GM19467 (cell line): ENCODE measurements around the gene ANTXR2.
"Not testable (repeated sequence)": the region's sequence is repeated elsewhere in the genome, so short reads cannot be mapped to it uniquely, and the experiment has no call there.

Source experiments
- ATAC-seq: cut with Tn5 transposase; IDR thresholded peaks from one replicate; pipeline ENCODE4 v1.9.1; 2021; ENCODE audit warnings: mild to moderate bottlenecking, moderate library complexity; ENCODE audit not compliant: unreplicated experiment

ANTXR2 gene

GRCh38 chr4:80026100-80026499 is 46.9 kb downstream of the ANTXR2 start:
- no peak for ATAC-seq

DNA sequence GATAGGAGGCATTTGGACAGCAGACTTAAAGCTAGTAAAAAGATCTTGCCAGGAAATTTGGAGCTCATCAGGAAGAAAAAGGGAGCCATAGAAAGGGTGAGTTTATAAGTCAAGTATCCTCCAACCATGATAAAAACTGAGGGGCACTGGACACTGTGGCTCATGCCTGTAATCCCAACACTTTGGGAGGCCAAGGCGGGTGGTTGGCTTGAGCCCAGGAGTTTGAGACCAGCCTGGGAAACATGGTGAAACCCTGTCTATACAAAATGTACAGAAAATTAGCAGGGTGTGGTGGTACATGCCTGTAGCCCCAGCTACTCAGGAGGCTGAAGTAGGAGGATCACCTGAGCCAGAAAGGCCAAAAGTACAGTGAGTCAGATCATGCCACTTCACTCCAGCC is 48.7 kb downstream of the ANTXR2 start:
- ATAC-seq, result no peak

- ATAC-seq, result no peak
Measured at GRCh38 chr4:80022282-80022681, 50.7 kb downstream of the ANTXR2 start.

DNA sequence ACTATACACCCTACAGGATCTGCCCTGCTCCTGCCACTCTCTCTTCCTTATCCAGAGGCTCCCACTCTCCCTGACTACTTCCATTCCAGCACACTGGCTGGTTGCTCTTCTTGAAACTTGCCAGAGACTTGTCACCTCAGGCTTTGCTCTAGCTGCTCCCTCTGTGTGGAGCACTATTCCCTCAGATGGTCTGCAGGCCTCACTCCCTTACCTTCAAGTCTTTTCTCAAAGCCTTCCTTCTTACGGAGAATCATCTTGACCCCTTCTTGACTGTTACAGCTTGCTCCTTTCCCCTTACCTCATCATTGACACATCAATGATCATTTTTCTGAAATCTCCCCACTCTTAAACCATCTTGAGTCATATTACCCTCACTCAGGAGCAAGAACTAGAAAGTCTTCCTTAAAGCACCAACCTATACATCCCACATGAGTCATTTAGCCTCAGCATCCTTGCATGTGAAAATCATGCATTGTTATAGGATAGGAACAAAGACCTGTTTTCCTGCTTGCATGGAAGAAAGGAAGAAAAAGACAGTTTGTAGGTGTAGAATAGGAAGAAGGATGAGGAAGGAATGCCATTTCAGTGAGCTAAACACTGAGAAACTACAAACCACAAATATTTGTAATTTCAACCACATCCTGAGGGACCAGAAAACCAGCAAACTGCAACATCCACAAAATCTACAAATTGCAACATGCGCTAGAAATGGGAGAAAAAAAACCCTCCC is 55.7 kb downstream of the ANTXR2 start:
- ATAC-seq, result no peak

- no peak for ATAC-seq
Measured at GRCh38 chr4:80016506-80016905, 56.5 kb downstream of the ANTXR2 start.

DNA sequence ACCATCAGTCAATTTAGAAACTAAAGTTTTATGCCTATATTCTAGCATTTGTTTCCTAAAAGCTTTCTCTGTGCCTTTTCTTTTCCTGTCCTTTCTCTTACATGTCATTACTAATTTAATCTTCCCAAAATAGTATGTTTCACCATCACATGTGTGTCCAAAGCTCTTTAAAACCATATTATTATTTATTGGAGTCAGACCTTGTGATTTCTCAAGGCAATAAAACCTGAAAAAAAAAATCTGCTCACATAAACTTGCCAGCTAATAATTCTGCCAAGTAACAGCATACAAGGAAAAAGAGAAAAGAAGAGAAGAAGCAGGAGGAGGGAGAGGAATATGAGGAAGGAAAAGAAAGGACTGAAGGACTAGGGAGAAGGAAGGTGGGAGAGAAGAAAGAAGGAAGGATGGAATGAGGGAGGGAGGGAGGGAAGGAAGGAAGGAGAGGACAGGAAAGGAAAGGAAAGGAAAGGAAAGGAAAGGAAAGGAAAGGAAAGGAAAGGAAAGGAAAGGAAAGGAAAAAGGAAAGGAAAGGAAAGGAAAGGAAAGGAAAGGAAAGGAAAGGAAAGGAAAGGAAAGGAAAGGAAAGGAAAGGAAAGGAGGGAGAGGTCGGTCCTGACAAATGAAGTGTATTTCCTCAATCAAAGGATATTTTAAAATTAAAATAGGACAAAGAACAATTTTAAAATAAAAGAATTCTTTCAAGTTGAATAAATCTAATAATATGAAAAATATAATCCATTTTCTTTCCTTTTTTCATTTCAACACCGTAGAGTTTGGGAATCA is 57.4 kb downstream of the ANTXR2 start:
- ATAC-seq, result no peak

DNA sequence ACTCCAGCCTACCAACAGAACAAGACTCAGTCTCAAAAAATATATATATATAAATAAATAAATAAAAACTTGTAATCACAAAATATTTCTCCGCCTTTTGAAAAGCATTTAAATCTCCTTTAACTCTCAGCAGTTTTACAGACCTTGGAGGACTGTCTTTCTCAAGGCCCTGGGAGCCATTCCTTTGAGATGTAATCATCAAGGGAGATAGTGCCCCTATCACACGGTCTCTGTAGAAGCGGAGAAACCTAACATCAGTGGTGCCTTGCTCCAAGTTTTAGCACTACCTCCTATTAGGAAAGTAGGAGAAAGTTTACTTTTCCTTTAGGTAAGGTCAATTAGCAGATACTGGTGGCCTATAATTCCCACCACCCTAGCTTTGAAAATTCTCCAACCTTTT is 58.5 kb downstream of the ANTXR2 start:
- ATAC-seq, result no peak

- ATAC-seq, result no peak
Measured at GRCh38 chr4:80012291-80012690, 60.7 kb downstream of the ANTXR2 start.

- ATAC-seq, result no peak
Measured at GRCh38 chr4:80011636-80012236, 61.3 kb downstream of the ANTXR2 start.

DNA sequence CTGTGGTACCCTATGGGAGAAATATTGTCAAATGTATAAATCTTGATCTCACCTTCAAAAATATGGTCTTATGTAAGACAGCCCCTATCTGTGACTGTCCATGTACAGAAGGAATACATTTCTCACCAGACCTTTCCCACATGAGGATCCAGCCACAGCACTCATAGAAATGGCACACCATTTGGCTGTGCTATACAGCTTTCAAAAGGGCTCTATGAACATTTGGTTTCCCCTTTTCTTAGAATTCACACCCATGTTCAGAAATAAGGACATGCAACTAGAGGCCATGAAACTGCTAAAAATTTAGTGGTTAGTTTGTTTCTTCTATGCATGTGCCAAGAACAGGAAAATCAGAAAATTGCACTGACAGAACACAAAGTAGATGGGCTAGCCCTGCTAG is 62.7 kb downstream of the ANTXR2 start:
- ATAC-seq, result no peak

DNA sequence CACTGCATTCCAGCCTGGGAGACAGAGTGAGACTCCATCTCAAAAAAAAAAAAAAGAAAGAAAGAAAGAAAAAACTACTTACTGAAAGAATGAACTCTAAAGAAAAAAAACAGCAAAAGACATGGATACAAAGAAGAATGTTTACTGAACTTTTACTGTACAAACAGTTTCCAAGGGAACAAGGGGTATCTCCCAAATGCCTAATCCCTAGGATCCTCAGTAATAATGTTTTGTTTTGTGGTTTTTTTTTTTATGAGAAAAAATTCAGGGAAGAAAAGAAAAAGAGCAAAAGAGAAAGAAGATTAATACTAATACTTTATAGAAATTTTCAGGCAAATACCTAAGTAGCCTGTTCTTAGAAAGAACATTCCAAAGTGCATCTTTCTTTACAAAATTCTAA is 63.2 kb downstream of the ANTXR2 start:
- ATAC-seq, result no peak

DNA sequence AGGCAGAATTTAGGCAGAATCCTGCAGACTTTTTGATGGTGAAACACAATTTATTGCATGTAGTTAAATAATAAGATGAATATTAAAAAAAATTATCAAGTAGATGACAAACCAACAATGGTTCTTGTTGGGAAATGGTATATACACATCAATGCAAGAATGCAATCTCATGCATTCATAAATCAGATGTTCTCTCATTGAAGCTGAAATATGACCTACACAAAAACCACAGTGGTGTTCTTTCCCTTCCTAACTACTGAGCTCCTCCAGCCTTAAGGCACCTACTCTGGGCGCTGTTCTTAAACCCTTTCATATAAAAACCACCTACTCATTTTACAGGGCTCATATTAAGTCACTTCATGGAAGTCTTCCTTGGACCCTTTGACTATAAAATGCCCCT is 64.1 kb downstream of the ANTXR2 start:
- ATAC-seq, result no peak

- no peak for ATAC-seq
Measured at GRCh38 chr4:80008351-80008750, 64.7 kb downstream of the ANTXR2 start.

- peak; percentile 75 for ATAC-seq
Measured at GRCh38 chr4:80007745-80008149, 65.3 kb downstream of the ANTXR2 start.

DNA sequence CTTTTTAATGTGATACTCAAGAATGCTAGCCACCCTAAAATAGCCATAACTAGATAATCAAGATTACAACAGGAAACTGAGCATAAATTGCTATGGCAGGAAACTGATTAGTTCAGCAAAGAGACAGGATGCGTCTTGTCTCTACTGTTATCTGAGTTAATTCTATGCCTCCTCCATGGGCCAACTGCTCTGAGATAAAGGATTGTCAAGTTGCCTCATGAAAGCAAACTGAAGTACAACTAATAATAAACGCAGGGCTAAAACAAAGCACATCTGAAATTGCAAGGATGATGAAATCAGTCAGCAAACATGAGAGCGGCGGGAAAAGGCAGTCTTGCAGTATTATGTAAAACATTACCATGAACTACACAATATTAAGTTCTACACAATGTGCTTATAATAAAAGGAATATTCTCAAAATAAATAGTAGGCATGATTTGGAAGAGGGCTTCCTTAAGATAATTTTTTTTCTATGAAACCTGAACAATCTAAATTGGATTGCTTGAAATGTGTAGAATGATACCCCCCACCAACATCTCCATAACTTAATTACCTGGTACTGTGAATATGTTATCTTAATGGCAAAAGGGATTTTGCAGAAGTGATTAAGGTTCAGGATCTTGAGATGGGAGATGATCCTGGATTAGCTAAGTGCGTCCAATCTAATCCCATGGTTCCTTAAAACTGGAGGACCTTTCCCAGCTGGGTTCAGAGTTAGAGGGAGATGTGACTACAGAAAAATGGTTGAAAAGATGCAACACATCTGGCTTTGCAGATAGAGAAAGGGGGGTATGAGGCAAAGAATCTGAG is 65.9 kb downstream of the ANTXR2 start:
- ATAC-seq, result no peak

- ATAC-seq, result no peak
Measured at GRCh38 chr4:80005863-80006262, 67.2 kb downstream of the ANTXR2 start.

DNA sequence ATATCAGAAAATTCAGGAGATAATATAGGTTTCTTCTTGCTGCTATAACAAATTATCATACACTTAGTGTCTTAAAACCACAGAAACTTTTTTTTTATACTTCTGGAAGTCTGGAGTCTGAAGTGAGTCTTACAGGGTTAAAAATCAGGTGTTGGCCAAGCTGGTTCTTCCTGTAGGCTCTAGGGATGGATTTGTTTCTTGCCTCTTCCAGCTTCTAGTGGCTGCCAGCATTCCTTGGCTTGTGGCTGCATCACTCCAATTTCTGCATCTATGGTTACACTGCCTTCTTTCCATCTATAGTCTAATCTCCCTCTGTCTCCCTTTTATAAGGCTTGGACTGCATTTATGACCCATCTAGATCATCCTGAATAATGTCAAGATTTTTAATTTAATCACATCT is 68.7 kb downstream of the ANTXR2 start:
- no peak for ATAC-seq

- ATAC-seq, result not testable (repeated sequence)
Measured at GRCh38 chr4:80002559-80002958, 70.5 kb downstream of the ANTXR2 start.

- ATAC-seq, result not testable (repeated sequence)
Measured at GRCh38 chr4:79999048-79999447, 74.0 kb downstream of the ANTXR2 start.

GRCh38 chr4:79998201-79998600 is 74.8 kb downstream of the ANTXR2 start:
- no peak for ATAC-seq

GRCh38 chr4:79996851-79997250 is 76.2 kb downstream of the ANTXR2 start:
- ATAC-seq, result no peak
